NT2/D1 (cell line): ENCODE data around the gene MAN2A1.

Source experiments
- YY1 ChIP-seq: IDR thresholded peaks from 2 replicates; pipeline ENCODE4 v1.6.1; 2011; ENCODE audit not compliant: insufficient read length, insufficient read depth
- ZNF274 ChIP-seq: IDR thresholded peaks from 2 replicates; pipeline ENCODE4 v1.6.1; 2011; ENCODE audit warnings: mild to moderate bottlenecking, low read depth, low read length

- TF ChIP-seq YY1 = no peak
- TF ChIP-seq ZNF274 = no peak
Observed at GRCh38 chr5:109656829-109657228, 32.9 kb upstream of the MAN2A1 start.
